NT2/D1 (cell line): ENCODE data around the gene PODXL2.

Experiments
- YY1 ChIP-seq: IDR thresholded peaks from 2 replicates; pipeline ENCODE4 v1.6.1; 2011; ENCODE audit not compliant: insufficient read length, insufficient read depth
- ZNF274 ChIP-seq: IDR thresholded peaks from 2 replicates; pipeline ENCODE4 v1.6.1; 2011; ENCODE audit warnings: mild to moderate bottlenecking, low read depth, low read length

- TF ChIP-seq YY1: no peak
- TF ChIP-seq ZNF274: no peak
Observed at GRCh38 chr3:127589600-127590281, 39.2 kb upstream of the PODXL2 start.
